HepG2 (cell line): ENCODE measurements around the gene SEC14L2. TPM values are rescaled to one million over a fixed set of nuclear protein-coding genes. Genes with fewer than 3 reads are reported as not detected.

Source experiments
- ATAC-seq: fragments of 200-7000 bp; cut with Tn5 transposase; 3 replicates; pipeline ENCODE4 v1.9.1; 2020; ENCODE audit warnings: mild to moderate bottlenecking, moderate library complexity
- BruUV-seq: library from RNA; stranded (reverse); fragments of 400-500 nt; replicated peaks from 2 replicates; lab custom pipeline; 2021; lab: Mats Ljungman, UMichigan
- CTCF ChIA-PET: fragments of 300-600 bp; formaldehyde crosslinking; extraction: SDS; loops from one replicate; lab custom pipeline; 2021; ENCODE audit warnings: low total read pairs, inconsistent platforms, low intra/inter-chr PET ratio; lab: Yijun Ruan, JAX
- POLR2A ChIA-PET: fragments of 350-600 bp; sonication (Branson Sonifier 250); formaldehyde crosslinking; loops from one replicate; lab custom pipeline; 2020; ENCODE audit warnings: antibody characterized with exemption, inconsistent platforms; lab: Yijun Ruan, JAX
- DNase-seq: peaks from one replicate; pipeline ENCODE4 v3.0.0-alpha.2; 2015; ENCODE audit warnings: low spot score
- FAIRE-seq: peaks from 3 replicates; lab custom pipeline; 2011; peaks lifted over from hg19 to GRCh38; lab: Jason Lieb, UNC
- H2AFZ ChIP-seq: one replicate; pipeline ENCODE4 v1.6.1; 2011; ENCODE audit warnings: low read length, inconsistent platforms
- H3K27ac ChIP-seq: fragments of 300-600 bp; 3 replicates; pipeline ENCODE4 v1.8.0; 2011; ENCODE audit warnings: mixed run types, mild to moderate bottlenecking, mixed read lengths, low read length, inconsistent platforms; ENCODE audit not compliant: insufficient read depth; ENCODE audit errors: extremely low read length
- H3K27me3 ChIP-seq, 2 experiments: fragments of 200-600 bp in 1 of 2; 2 replicates in 1 of 2; 3 replicates in 1 of 2; pipeline versions ENCODE4 v1.6.0 to v1.8.0; 2011; ENCODE audit warnings: low read length in 2 of 2, mild to moderate bottlenecking in 2 of 2, moderate library complexity in 2 of 2, inconsistent platforms in 1 of 2; ENCODE audit not compliant: insufficient read depth in 2 of 2, control insufficient read depth in 1 of 2
- H3K36me3 ChIP-seq, 2 experiments: fragments of 200-600 bp in 1 of 2; replicated peaks in 1 of 2; 2 replicates in 1 of 2; 3 replicates in 1 of 2; pipeline versions ENCODE4 v1.5.1 to v1.8.0; 2011; ENCODE audit warnings: low read length in 2 of 2, inconsistent platforms in 1 of 2; ENCODE audit not compliant: insufficient read depth in 2 of 2, control insufficient read depth in 1 of 2
- H3K4me1 ChIP-seq: 2 replicates; pipeline ENCODE4 v1.5.1; 2012; ENCODE audit warnings: low read length, inconsistent platforms; ENCODE audit not compliant: insufficient read depth
- H3K4me2 ChIP-seq: 2 replicates; pipeline ENCODE4 v1.6.0; 2011; ENCODE audit warnings: low read depth, low read length, inconsistent platforms
- H3K4me3 ChIP-seq, 3 experiments: fragments of 200-600 bp in 1 of 3; sonication (generic), shearing (Covaris generic) in 1 of 3; replicated peaks in 1 of 3; 2 replicates each; pipeline ENCODE4 v1.5.1; 2011 to 2016; ENCODE audit warnings: low read length in 3 of 3, inconsistent platforms in 2 of 3, low read depth in 2 of 3, mild to moderate bottlenecking in 2 of 3, control low read depth in 1 of 3, mixed read lengths in 1 of 3; ENCODE audit not compliant: insufficient read depth in 1 of 3
- H3K79me2 ChIP-seq: one replicate; pipeline ENCODE4 v1.6.1; 2011; ENCODE audit warnings: low read length, inconsistent platforms; ENCODE audit not compliant: insufficient read depth
- H3K9ac ChIP-seq: 2 replicates; pipeline ENCODE4 v1.6.0; 2011; ENCODE audit warnings: mild to moderate bottlenecking, low read depth, low read length, inconsistent platforms; ENCODE audit not compliant: insufficient read depth
- H3K9me3 ChIP-seq: 2 replicates; pipeline ENCODE4 v1.5.1; 2012; ENCODE audit warnings: mild to moderate bottlenecking, low read length
- H4K20me1 ChIP-seq: 2 replicates; pipeline ENCODE4 v1.6.0; 2011; ENCODE audit warnings: inconsistent platforms, mild to moderate bottlenecking, low read length, moderate library complexity; ENCODE audit not compliant: insufficient read depth
- ARID5B ChIP-seq: IDR thresholded peaks from 2 replicates; pipeline ENCODE4 v1.4.0; 2020; ENCODE audit warnings: mild to moderate bottlenecking, missing genetic modification reagents
- CCAR2 ChIP-seq: fragments of 200-400 bp; formaldehyde crosslinking; optimal IDR thresholded peaks from 2 replicates; pipeline ENCODE3; 2018; ENCODE audit warnings: low read depth, mild to moderate bottlenecking, low read length, moderate library complexity
- ESRRA ChIP-seq: sonication (generic); formaldehyde crosslinking; IDR thresholded peaks from 2 replicates; pipeline ENCODE4 v1.5.1; 2020; ENCODE audit warnings: mild to moderate bottlenecking, low read depth, missing genetic modification reagents
- FOSL2 ChIP-seq: sonication (generic); formaldehyde crosslinking; IDR thresholded peaks from 2 replicates; pipeline ENCODE4 v1.4.0; 2020; ENCODE audit warnings: missing genetic modification reagents
- FOXK1 ChIP-seq: sonication (generic); formaldehyde crosslinking; IDR thresholded peaks from 2 replicates; pipeline ENCODE4 v1.4.0; 2020; ENCODE audit warnings: low read depth, missing genetic modification reagents, borderline replicate concordance
- KLF12 ChIP-seq: sonication (generic); formaldehyde crosslinking; IDR thresholded peaks from 2 replicates; pipeline ENCODE4 v1.4.0; 2020; ENCODE audit warnings: missing genetic modification reagents, borderline replicate concordance
- MIER3 ChIP-seq: IDR thresholded peaks from 2 replicates; pipeline ENCODE4 v1.6.1; 2016; ENCODE audit warnings: missing compliant biosample characterization, borderline replicate concordance
- RORA ChIP-seq: sonication (generic); formaldehyde crosslinking; IDR thresholded peaks from 2 replicates; pipeline ENCODE4 v1.5.0; 2020; ENCODE audit warnings: mild to moderate bottlenecking, missing genetic modification reagents, moderate library complexity
- ZC3H13 ChIP-seq: sonication (generic); formaldehyde crosslinking; IDR thresholded peaks from 2 replicates; pipeline ENCODE4 v1.8.1; 2023; ENCODE audit warnings: mild to moderate bottlenecking, missing genetic modification reagents, moderate library complexity
- ZNF280B ChIP-seq: sonication (generic); formaldehyde crosslinking; IDR thresholded peaks from 2 replicates; pipeline ENCODE4 v1.5.0; 2020; ENCODE audit warnings: missing genetic modification reagents, mild to moderate bottlenecking, borderline replicate concordance
- ZNF800 ChIP-seq: sonication (generic); formaldehyde crosslinking; IDR thresholded peaks from 2 replicates; pipeline ENCODE4 v1.4.0; 2020; ENCODE audit warnings: missing genetic modification reagents
- ZNF816 ChIP-seq: sonication (generic); formaldehyde crosslinking; IDR thresholded peaks from 2 replicates; pipeline ENCODE4 v1.8.0; 2022; ENCODE audit warnings: missing genetic modification reagents, mild to moderate bottlenecking, borderline replicate concordance
- ZSCAN12 ChIP-seq: sonication (generic); formaldehyde crosslinking; IDR thresholded peaks from 2 replicates; pipeline ENCODE4 v1.9.0; 2021; ENCODE audit warnings: mild to moderate bottlenecking, missing genetic modification reagents
- ZSCAN5A ChIP-seq: sonication (generic); formaldehyde crosslinking; IDR thresholded peaks from 2 replicates; pipeline ENCODE4 v1.8.0; 2022; ENCODE audit warnings: mild to moderate bottlenecking, missing genetic modification reagents, borderline replicate concordance
- WGBS: methylation state at CpG from one replicate; pipeline ENCODE4 v1.1.6; 2017; ENCODE audit warnings: low lambda C conversion rate; 5-methylcytosine and 5-hydroxymethylcytosine counted together
- in situ Hi-C: cut with HindIII; loops from 2 replicates; pipeline ENCODE4 v1.10.0; 2017; ENCODE audit warnings: low pct_unique_long_range_greater_than_20kb; ENCODE audit not compliant: extremely low pct_ligation_motif_present
- intact Hi-C: fragments of 100-400 bp; cut with micrococcal nuclease; formaldehyde crosslinking; loops from one replicate; pipeline ENCODE4 v1.10.0; 2022; ENCODE audit not compliant: unreplicated experiment
- polyA plus RNA-seq, 8 experiments: library from polyadenylated mRNA; depleted of rRNA in 3 of 8; stranded (reverse) in 7 of 8; unstranded in 1 of 8; fragments of >200 nt; fragmentation: Illumina TruSeq in 4 of 8; extraction: Trizol in 4 of 8; gene quantifications; 2 replicates each; pipeline versions ENCODE4 v1.2.1 to v1.2.3, GENCODE V29; 2011 to 2016; ENCODE audit warnings: low read depth in 4 of 8, missing spikeins in 1 of 8, mixed read lengths in 1 of 8; ENCODE audit not compliant: insufficient read depth in 1 of 8
- total RNA-seq, 5 experiments: library from RNA; depleted of rRNA; stranded (reverse); fragments of >200 nt; fragmentation: Illumina TruSeq; extraction: Trizol; gene quantifications; 2 replicates each; pipeline ENCODE4 v1.2.3, GENCODE V29; 2016; ENCODE audit warnings: low read depth in 1 of 5

SEC14L2 gene
- total and polyA plus RNA-seq, 2 of the 13 experiments (the other 11 are each of a cell fraction or from before 2014, with no cell fraction given), result 4.1 to 5.1 TPM

- no peak for DNase-seq
- no peak overlapping the region for H3K27ac ChIP-seq
- H3K79me2 ChIP-seq, result no peaks in the 10 kb centered on the region
- no peaks in the 10 kb centered on the region for H3K36me3 ChIP-seq
- H3K27me3 ChIP-seq, result peaks cover 1 to 13% of the 10 kb centered on the region in 2 experiments; a peak in 3 of 5 replicates
- no peak overlapping the region for H3K4me2 ChIP-seq
- FAIRE-seq, result no peak
- intact Hi-C loops, result no loop called here
- H3K4me3 ChIP-seq, result no peak overlapping the region
- no peaks in the 10 kb centered on the region for H4K20me1 ChIP-seq
- BruUV-seq, result no TSS peak
- ChIA-PET POLR2A (no interaction called here), CTCF (no interaction called here)
- no peak for ATAC-seq
- H3K9me3 ChIP-seq, result no peaks in the 10 kb centered on the region
- 3% methylated on average over 2 of the region's 2 CpGs for WGBS
- in situ Hi-C loops, result no loop called here
- no peak overlapping the region for H3K9ac ChIP-seq
- H2AFZ ChIP-seq, result no peak overlapping the region
- H3K4me1 ChIP-seq, result no peaks in the 10 kb centered on the region
- TF ChIP-seq ZSCAN5A (CRISPR knock-in tag) (no peak), CCAR2 (no peak), FOSL2 (CRISPR knock-in tag) (no peak), ZNF280B (CRISPR knock-in tag) (no peak), ESRRA (CRISPR knock-in tag) (no peak), ZC3H13 (CRISPR knock-in tag) (no peak), MIER3 (CRISPR knock-in tag) (no peak), FOXK1 (no peak), ZNF800 (CRISPR knock-in tag) (no peak), RORA (CRISPR knock-in tag) (no peak), ARID5B (no peak), KLF12 (CRISPR knock-in tag) (no peak), ZNF816 (CRISPR knock-in tag) (no peak), ZSCAN12 (no peak)
Observed at GRCh38 chr22:30470655-30471054, 73.8 kb downstream of the SEC14L2 start.
